Uterine smooth muscle cell (primary cell): Measurements from ENCODE around the gene ATL2. TPM values are rescaled to one million over a fixed set of nuclear protein-coding genes. Genes with fewer than 3 reads are reported as not detected.

Source experiments
- total RNA-seq: library from RNA; depleted of rRNA; stranded (reverse); fragments of >200 nt; gene quantifications from 2 replicates; pipeline ENCODE4 v1.2.3, GENCODE V29; 2014

The ATL2 gene
- 112 and 161 TPM in 2 replicates for total RNA-seq

GRCh38 chr2:38377050-38377828 is at the start of gene ATL2:
Gene ATL2 (minus strand): TSS chr2:38377273. CDS start chr2:38377260, 13 bp downstream.

Other genes with a start within 250 kb of the ATL2 start
- 51.0 and 52.2 TPM in 2 replicates for gene HNRNPLL, start 225.7 kb upstream of the ATL2 start, total RNA-seq